Right atrium auricular region (tissue), 2 donors: ENCODE measurements around the gene CFAP299. TPM values are rescaled to one million over a fixed set of nuclear protein-coding genes. Genes with fewer than 3 reads are reported as not detected.
A peak's percentile ranks its signal among the peaks of the same experiment; 100 is the strongest.

Experiments used
- DNase-seq: peaks from one replicate; pipeline ENCODE4 v3.0.0-alpha.2; 2019; ENCODE audit warnings: low spot score
- H3K27ac ChIP-seq, 2 donors: fragments of 200-600 bp; sonication (generic); 1 replicate in 1 of 2; 2 replicates in 1 of 2; pipeline ENCODE4 v1.5.1; 2016 to 2019
- H3K27me3 ChIP-seq, 2 donors: fragments of 200-600 bp; sonication (generic); one replicate each; pipeline versions ENCODE4 v1.5.1 to v1.6.0; 2017 to 2019
- H3K36me3 ChIP-seq: fragments of 200-600 bp; sonication (generic); one replicate; pipeline ENCODE4 v1.5.1; 2016
- H3K4me1 ChIP-seq, 2 donors: fragments of 200-600 bp; sonication (generic); one replicate each; pipeline versions ENCODE4 v1.5.1 to v1.6.0; 2017 to 2019
- H3K4me3 ChIP-seq, 2 donors: fragments of 200-600 bp; sonication (generic); 1 replicate in 1 of 2; 2 replicates in 1 of 2; pipeline ENCODE4 v1.5.1; 2017 to 2019; ENCODE audit warnings: mild to moderate bottlenecking in 1 of 2, moderate library complexity in 1 of 2
- H3K9me3 ChIP-seq, 2 donors: fragments of 200-600 bp; sonication (generic); one replicate each; pipeline ENCODE4 v1.5.1; 2019
- total RNA-seq, 2 donors: library from RNA; depleted of rRNA; stranded (reverse); fragments of >200 nt; gene quantifications; one replicate each; pipeline ENCODE4 v1.1.0, GENCODE V29; 2016
- TF ChIP-seq, protein P1 (sequence below), 2 donors: fragments of 200-600 bp; sonication (generic); IDR thresholded peaks; one replicate each; pipeline ENCODE4 v1.5.1; 2019; ENCODE audit warnings: antibody characterized with exemption in 2 of 2

The CFAP299 gene
- total RNA-seq, 2 donors from 2014 or later = not detected

DNA sequence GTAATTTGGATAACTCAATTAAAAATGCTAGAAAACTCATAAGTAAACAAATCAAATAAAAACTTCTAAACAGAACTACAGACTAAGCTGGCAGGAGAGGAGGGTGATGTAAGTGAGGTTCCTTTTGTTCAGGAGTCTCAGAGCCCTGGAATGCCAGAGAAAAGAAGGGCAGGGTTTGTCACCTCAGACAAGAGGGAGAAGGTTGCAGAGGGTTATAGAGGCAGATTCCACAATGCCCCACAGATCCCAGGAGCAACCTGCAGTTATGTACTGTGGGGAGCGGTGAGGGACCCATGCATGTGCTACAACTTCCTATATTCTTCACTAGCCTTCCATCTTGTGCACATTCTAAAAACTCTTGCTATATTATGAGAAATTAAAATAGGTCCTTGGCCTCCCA, 129.7 kb downstream of the CFAP299 start:
- H3K9me3 ChIP-seq = no peaks in the 10 kb centered on the region
- H3K27me3 ChIP-seq = no peaks in the 10 kb centered on the region
- no peak for DNase-seq
- H3K4me1 ChIP-seq = no peaks in the 10 kb centered on the region
- H3K36me3 ChIP-seq = no peaks in the 10 kb centered on the region
- TF ChIP-seq, protein P1, sequence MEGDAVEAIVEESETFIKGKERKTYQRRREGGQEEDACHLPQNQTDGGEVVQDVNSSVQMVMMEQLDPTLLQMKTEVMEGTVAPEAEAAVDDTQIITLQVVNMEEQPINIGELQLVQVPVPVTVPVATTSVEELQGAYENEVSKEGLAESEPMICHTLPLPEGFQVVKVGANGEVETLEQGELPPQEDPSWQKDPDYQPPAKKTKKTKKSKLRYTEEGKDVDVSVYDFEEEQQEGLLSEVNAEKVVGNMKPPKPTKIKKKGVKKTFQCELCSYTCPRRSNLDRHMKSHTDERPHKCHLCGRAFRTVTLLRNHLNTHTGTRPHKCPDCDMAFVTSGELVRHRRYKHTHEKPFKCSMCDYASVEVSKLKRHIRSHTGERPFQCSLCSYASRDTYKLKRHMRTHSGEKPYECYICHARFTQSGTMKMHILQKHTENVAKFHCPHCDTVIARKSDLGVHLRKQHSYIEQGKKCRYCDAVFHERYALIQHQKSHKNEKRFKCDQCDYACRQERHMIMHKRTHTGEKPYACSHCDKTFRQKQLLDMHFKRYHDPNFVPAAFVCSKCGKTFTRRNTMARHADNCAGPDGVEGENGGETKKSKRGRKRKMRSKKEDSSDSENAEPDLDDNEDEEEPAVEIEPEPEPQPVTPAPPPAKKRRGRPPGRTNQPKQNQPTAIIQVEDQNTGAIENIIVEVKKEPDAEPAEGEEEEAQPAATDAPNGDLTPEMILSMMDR (IDR thresholded peaks at IDR 0.05) = no peak
- no peak overlapping the region for H3K27ac ChIP-seq
- H3K4me3 ChIP-seq = no peak overlapping the region

DNA sequence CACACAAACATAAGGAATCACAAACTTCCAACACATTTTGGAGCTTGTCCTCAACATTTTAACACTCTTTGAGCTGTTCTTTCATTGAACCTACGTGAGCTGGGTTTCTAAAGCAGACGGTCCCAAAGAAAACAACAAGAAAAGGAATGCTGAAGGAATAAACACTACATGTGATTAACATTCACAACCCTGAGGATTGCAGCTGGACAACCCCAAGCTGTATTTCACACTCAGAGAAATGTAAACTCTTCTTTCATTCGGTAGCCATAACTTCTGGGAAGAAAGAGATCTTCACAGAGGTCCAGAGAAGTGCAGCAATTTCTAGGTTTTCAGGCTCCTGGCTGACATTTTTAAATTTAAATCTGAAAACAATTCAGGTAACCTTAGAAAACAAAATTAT, 130.2 kb downstream of the CFAP299 start:
- H3K27me3 ChIP-seq = no peaks in the 10 kb centered on the region
- TF ChIP-seq, protein P1 (IDR thresholded peaks at IDR 0.05) = no peak
- H3K36me3 ChIP-seq = no peaks in the 10 kb centered on the region
- H3K9me3 ChIP-seq = no peaks in the 10 kb centered on the region
- no peak overlapping the region for H3K27ac ChIP-seq
- H3K4me3 ChIP-seq = no peak overlapping the region
- DNase-seq = no peak
- no peaks in the 10 kb centered on the region for H3K4me1 ChIP-seq

DNA sequence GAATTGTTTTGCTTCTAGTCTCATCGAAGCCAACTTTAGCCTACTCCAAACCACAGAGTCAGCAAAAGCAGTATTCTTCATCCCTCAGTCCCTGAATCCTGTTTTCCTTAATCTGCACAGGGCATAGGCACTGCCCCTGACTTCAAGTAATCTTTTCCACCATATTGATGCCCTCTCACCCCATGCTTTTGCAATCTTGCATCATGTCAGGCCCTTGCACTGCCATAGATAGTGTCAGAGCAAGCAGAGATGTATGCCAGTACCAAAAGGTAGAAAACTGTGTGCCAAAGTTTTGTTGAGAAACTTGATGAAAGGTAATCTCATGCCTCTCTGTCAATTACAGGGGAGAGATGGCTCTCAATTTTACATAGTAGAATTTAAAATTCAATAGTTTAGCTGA, 131.1 kb downstream of the CFAP299 start:
- H3K36me3 ChIP-seq = no peaks in the 10 kb centered on the region
- no peaks in the 10 kb centered on the region for H3K4me1 ChIP-seq
- DNase-seq = no peak
- H3K4me3 ChIP-seq = no peak overlapping the region
- H3K27ac ChIP-seq = no peak overlapping the region
- no peaks in the 10 kb centered on the region for H3K27me3 ChIP-seq
- TF ChIP-seq, protein P1 (IDR thresholded peaks at IDR 0.05) = no peak
- no peaks in the 10 kb centered on the region for H3K9me3 ChIP-seq

DNA sequence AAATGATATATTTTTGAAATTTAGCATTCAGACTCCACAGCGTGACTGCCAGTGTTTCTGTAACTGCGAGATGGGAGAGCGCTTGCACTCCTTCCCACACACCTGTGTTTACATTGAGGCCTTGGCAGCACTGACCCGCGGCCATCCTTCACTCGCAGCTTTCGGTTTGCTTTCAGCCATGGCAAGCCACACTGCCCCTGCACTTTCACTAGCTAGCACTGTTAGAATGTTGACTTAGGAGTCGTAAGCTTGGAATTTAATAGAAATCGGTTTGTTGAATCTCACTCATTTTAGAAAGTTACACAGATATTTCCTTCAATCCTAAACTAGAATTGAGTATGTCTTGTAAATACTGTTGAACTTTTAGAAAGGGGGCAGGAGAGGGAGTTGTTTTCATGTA, 136.2 kb downstream of the CFAP299 start:
- no peak for DNase-seq
- H3K4me3 ChIP-seq = peak overlapping the region in 1 of 2 donors; percentile 26
- H3K9me3 ChIP-seq = no peaks in the 10 kb centered on the region
- no peaks in the 10 kb centered on the region for H3K36me3 ChIP-seq
- no peaks in the 10 kb centered on the region for H3K4me1 ChIP-seq
- TF ChIP-seq, protein P1 (IDR thresholded peaks at IDR 0.05) = no peak
- H3K27ac ChIP-seq = no peak overlapping the region
- H3K27me3 ChIP-seq = no peaks in the 10 kb centered on the region

DNA sequence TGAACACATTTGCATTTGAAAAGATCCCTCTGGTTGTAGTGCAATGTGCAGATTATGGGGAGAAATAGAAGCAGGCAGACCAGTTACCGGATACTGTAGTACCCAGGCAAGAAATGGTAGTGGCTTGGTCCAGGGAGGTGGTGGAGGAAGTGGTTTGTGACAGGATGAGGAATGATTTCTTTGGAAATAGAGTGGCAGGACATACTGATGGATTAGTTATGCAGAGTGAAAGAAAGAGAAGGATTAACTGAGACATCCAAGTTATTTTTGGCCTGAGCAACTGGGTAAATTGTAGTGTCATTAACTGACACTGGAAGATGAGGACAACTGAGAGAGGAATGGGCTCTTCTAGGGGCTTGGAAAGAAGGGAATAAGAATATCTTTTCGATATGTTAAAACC, 139.7 kb downstream of the CFAP299 start:
- TF ChIP-seq, protein P1 (IDR thresholded peaks at IDR 0.05) = no peak
- Histone ChIP-seq H3K4me1 (no peaks in the 10 kb centered on the region), H3K27me3 (no peaks in the 10 kb centered on the region), H3K36me3 (no peaks in the 10 kb centered on the region), H3K27ac (no peak overlapping the region), H3K9me3 (no peaks in the 10 kb centered on the region), H3K4me3 (no peak overlapping the region)
- no peak for DNase-seq

DNA sequence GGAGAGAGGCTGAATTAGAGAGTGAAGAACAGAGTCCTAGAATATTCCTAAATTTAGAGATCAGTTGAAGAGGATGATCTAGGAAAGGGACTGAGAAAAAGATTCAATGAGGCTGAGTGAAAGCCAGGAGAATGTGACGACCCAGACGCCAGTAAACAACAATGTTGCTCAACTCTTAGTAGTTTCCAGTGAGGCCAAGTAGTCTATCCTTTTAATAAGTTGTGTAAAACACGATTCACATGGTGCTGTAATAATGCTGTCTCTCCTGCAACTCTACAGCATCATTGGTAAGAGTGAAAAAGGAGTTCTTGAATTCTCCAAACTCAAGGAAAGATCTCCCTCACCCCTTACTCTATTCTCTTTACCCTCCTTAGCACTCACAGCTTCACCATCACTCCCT, 140.3 kb downstream of the CFAP299 start:
- TF ChIP-seq, protein P1 (IDR thresholded peaks at IDR 0.05) = no peak
- no peaks in the 10 kb centered on the region for H3K27me3 ChIP-seq
- no peaks in the 10 kb centered on the region for H3K9me3 ChIP-seq
- no peak for DNase-seq
- no peaks in the 10 kb centered on the region for H3K4me1 ChIP-seq
- H3K4me3 ChIP-seq = no peak overlapping the region
- no peak overlapping the region for H3K27ac ChIP-seq
- no peaks in the 10 kb centered on the region for H3K36me3 ChIP-seq
